NCI-H748 (cell line): Measurements from ENCODE around the gene DEPP1.
A peak's percentile ranks its signal among the peaks of the same experiment; 100 is the strongest.

Source experiments
- DNase-seq: peaks from one replicate; lab custom pipeline; 2025; ENCODE audit not compliant: unreplicated experiment; lab: John Stamatoyannopoulos, UW

The DEPP1 gene

GRCh38 chr10:44993922-44994751 is 15.5 kb upstream of the DEPP1 start:
- DNase-seq = no peak

- no peak for DNase-seq
Measured at GRCh38 chr10:44993226-44993921, 14.8 kb upstream of the DEPP1 start.

GRCh38 chr10:44992732-44993225 is 14.2 kb upstream of the DEPP1 start:
- DNase-seq = no peak

GRCh38 chr10:44992070-44992731 is 13.6 kb upstream of the DEPP1 start:
- DNase-seq = no peak

- no peak for DNase-seq
Measured at GRCh38 chr10:44991571-44991970, 13.0 kb upstream of the DEPP1 start.

GRCh38 chr10:44990965-44991364 is 12.4 kb upstream of the DEPP1 start:
- no peak for DNase-seq

GRCh38 chr10:44990302-44990655 is 11.7 kb upstream of the DEPP1 start:
- no peak for DNase-seq

GRCh38 chr10:44989597-44990301 is 11.1 kb upstream of the DEPP1 start:
- DNase-seq = no peak

- DNase-seq = peak; percentile 12
Measured at GRCh38 chr10:44988957-44989585, 10.5 kb upstream of the DEPP1 start.

- no peak for DNase-seq
Measured at GRCh38 chr10:44986670-44987069, 8.1 kb upstream of the DEPP1 start.

GRCh38 chr10:44986179-44986578 is 7.6 kb upstream of the DEPP1 start:
- no peak for DNase-seq

GRCh38 chr10:44985175-44985681 is 6.6 kb upstream of the DEPP1 start:
- DNase-seq = no peak

GRCh38 chr10:44984671-44985101 is 6.1 kb upstream of the DEPP1 start:
- no peak for DNase-seq

GRCh38 chr10:44983895-44984278 is 5.3 kb upstream of the DEPP1 start:
- DNase-seq = no peak

- DNase-seq = no peak
Measured at GRCh38 chr10:44983066-44983894, 4.7 kb upstream of the DEPP1 start.

- no peak for DNase-seq
Measured at GRCh38 chr10:44982496-44982895, 3.9 kb upstream of the DEPP1 start.

GRCh38 chr10:44982114-44982460 is 3.5 kb upstream of the DEPP1 start:
- no peak for DNase-seq

GRCh38 chr10:44981172-44982113 is 2.8 kb upstream of the DEPP1 start:
- DNase-seq = no peak
